Measurements from ENCODE around the gene CACNA1G. TPM values are rescaled to one million over a fixed set of nuclear protein-coding genes. Genes with fewer than 3 reads are reported as not detected.
A peak's percentile ranks its signal among the peaks of the same experiment; 100 is the strongest.

The CACNA1G gene
- total and polyA plus RNA-seq, 9 donors = 4.6 to 16.3 (median 8.3) TPM

GRCh38 chr17:50548831-50549230 lies 11.7 kb upstream of the CACNA1G start:
- Histone ChIP-seq H3K36me3 (ENCODE audit: control insufficient read depth, insufficient read depth, low read length) (peaks cover 15% of the 10 kb centered on the region), H3K9me3 (replicated peaks; ENCODE audit: control insufficient read depth, low read depth, low read length) (no peaks in the 10 kb centered on the region)
- 84% methylated on average over 13 of the region's 18 CpGs for WGBS (ENCODE audit: insufficient coverage)

GRCh38 chr17:50549256-50549941 lies 11.1 kb upstream of the CACNA1G start:
- peaks cover 37% of the 10 kb centered on the region for H3K4me1 ChIP-seq (ENCODE audit: control insufficient read depth, insufficient read depth, low read length)
- peaks cover 2% of the 10 kb centered on the region for H3K27me3 ChIP-seq (ENCODE audit: control insufficient read depth, insufficient read depth, low read length)
- H3K4me3 ChIP-seq (ENCODE audit: low read length) = no peak overlapping the region
- H3K9me3 ChIP-seq (replicated peaks; ENCODE audit: control insufficient read depth, low read depth, low read length) = no peaks in the 10 kb centered on the region
- H3K36me3 ChIP-seq (ENCODE audit: control insufficient read depth, insufficient read depth, low read length) = peaks cover 16% of the 10 kb centered on the region
- peak; percentile 46 for DNase-seq
- WGBS (ENCODE audit: insufficient coverage) = 77% methylated on average over 19 of the region's 19 CpGs
- no peak overlapping the region for H3K27ac ChIP-seq (ENCODE audit: low read length)

More at GRCh38 chr17:50548831-50549230, 11.7 kb upstream of the CACNA1G start:
- Histone ChIP-seq H3K27me3 (ENCODE audit: control insufficient read depth, insufficient read depth, low read length) (peaks cover 2% of the 10 kb centered on the region), H3K4me1 (ENCODE audit: control insufficient read depth, insufficient read depth, low read length) (peaks cover 37% of the 10 kb centered on the region), H3K27ac (ENCODE audit: low read length) (no peak overlapping the region), H3K4me3 (ENCODE audit: low read length) (no peak overlapping the region)
- no peak for DNase-seq

GRCh38 chr17:50549969-50550368 lies 10.5 kb upstream of the CACNA1G start:
- H3K4me1 ChIP-seq (ENCODE audit: control insufficient read depth, insufficient read depth, low read length) = peaks cover 37% of the 10 kb centered on the region
- DNase-seq = no peak
- H3K27ac ChIP-seq (ENCODE audit: low read length) = no peak overlapping the region
- H3K36me3 ChIP-seq (ENCODE audit: control insufficient read depth, insufficient read depth, low read length) = peaks cover 21% of the 10 kb centered on the region
- H3K9me3 ChIP-seq (replicated peaks; ENCODE audit: control insufficient read depth, low read depth, low read length) = no peaks in the 10 kb centered on the region
- 78% methylated on average over 9 of the region's 11 CpGs for WGBS (ENCODE audit: insufficient coverage)
- H3K4me3 ChIP-seq (ENCODE audit: low read length) = no peak overlapping the region
- H3K27me3 ChIP-seq (ENCODE audit: control insufficient read depth, insufficient read depth, low read length) = peaks cover 2% of the 10 kb centered on the region

- Histone ChIP-seq H3K27me3 (ENCODE audit: control insufficient read depth, insufficient read depth, low read length) (peaks cover under 1% of the 10 kb centered on the region), H3K9me3 (replicated peaks; ENCODE audit: control insufficient read depth, low read depth, low read length) (no peaks in the 10 kb centered on the region), H3K4me3 (ENCODE audit: low read length) (no peak overlapping the region), H3K4me1 (ENCODE audit: control insufficient read depth, insufficient read depth, low read length) (peaks cover 43% of the 10 kb centered on the region), H3K36me3 (ENCODE audit: control insufficient read depth, insufficient read depth, low read length) (peaks cover 29% of the 10 kb centered on the region), H3K27ac (ENCODE audit: low read length) (no peak overlapping the region)
- peak; percentile 94 for DNase-seq
- WGBS (ENCODE audit: insufficient coverage) = 40% methylated on average over 26 of the region's 32 CpGs
Measured at GRCh38 chr17:50550661-50551432, 9.7 kb upstream of the CACNA1G start.

DNA sequence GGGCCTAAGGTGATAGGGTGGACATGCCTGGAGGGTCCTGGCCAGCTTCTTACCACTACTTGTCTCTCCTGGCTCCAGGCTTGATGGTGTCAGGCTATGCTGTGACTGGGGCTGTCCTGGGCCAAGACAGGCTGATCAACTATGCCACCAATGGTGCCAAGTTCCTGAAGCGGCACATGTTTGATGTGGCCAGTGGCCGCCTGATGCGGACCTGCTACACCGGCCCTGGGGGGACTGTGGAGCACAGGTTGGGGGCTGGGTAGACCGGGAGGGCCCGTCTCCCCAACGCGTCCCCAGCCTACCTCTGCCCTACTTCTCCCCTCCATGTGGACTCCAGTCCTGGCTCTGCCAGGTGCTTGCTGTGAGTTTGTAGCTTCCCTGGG lies 9.1 kb upstream of the CACNA1G start:
- Histone ChIP-seq H3K4me1 (ENCODE audit: control insufficient read depth, insufficient read depth, low read length) (peaks cover 48% of the 10 kb centered on the region), H3K27me3 (ENCODE audit: control insufficient read depth, insufficient read depth, low read length) (peaks cover 4% of the 10 kb centered on the region), H3K4me3 (ENCODE audit: low read length) (no peak overlapping the region), H3K36me3 (ENCODE audit: control insufficient read depth, insufficient read depth, low read length) (peaks cover 30% of the 10 kb centered on the region), H3K27ac (ENCODE audit: low read length) (no peak overlapping the region), H3K9me3 (replicated peaks; ENCODE audit: control insufficient read depth, low read depth, low read length) (no peaks in the 10 kb centered on the region)
- WGBS (ENCODE audit: insufficient coverage) = no CpG with 5 or more reads among the region's 8 CpGs
- DNase-seq = no peak

DNA sequence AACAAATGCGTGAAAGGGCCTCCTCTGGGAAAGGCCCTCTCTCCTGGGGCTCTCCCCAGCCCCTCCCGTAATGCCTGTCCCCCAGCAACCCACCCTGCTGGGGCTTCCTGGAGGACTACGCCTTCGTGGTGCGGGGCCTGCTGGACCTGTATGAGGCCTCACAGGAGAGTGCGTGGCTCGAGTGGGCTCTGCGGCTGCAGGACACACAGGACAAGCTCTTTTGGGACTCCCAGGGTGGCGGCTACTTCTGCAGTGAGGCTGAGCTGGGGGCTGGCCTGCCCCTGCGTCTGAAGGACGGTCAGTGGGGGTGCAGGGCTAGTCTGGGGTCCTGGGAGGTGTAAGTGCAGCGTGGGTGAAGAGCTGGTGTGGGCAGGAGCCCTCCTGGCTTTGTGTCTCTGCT lies 8.6 kb upstream of the CACNA1G start:
- DNase-seq = no peak
- Histone ChIP-seq H3K27ac (ENCODE audit: low read length) (no peak overlapping the region), H3K4me1 (ENCODE audit: control insufficient read depth, insufficient read depth, low read length) (peaks cover 49% of the 10 kb centered on the region), H3K36me3 (ENCODE audit: control insufficient read depth, insufficient read depth, low read length) (peaks cover 30% of the 10 kb centered on the region), H3K27me3 (ENCODE audit: control insufficient read depth, insufficient read depth, low read length) (peaks cover 6% of the 10 kb centered on the region), H3K4me3 (ENCODE audit: low read length) (no peak overlapping the region), H3K9me3 (replicated peaks; ENCODE audit: control insufficient read depth, low read depth, low read length) (no peaks in the 10 kb centered on the region)
- WGBS (ENCODE audit: insufficient coverage) = 94% methylated on average over 8 of the region's 12 CpGs

DNA sequence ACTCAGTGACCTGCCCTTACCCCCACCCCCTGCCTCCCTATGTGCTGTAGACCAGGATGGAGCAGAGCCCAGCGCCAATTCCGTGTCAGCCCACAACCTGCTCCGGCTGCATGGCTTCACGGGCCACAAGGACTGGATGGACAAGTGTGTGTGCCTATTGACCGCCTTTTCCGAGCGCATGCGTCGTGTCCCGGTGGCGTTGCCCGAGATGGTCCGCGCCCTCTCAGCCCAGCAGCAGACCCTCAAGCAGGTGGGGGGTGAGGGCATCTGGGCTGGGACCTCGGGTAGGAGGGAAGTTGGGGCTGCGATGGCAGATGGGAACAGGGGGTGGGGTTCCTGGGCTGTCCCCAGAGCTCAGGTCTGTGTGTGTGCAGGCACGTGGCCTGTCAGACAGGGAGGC lies 6.3 kb upstream of the CACNA1G start:
- Histone ChIP-seq H3K27me3 (ENCODE audit: control insufficient read depth, insufficient read depth, low read length) (peaks cover 28% of the 10 kb centered on the region), H3K27ac (ENCODE audit: low read length) (no peak overlapping the region), H3K4me3 (ENCODE audit: low read length) (no peak overlapping the region), H3K9me3 (replicated peaks; ENCODE audit: control insufficient read depth, low read depth, low read length) (no peaks in the 10 kb centered on the region), H3K36me3 (ENCODE audit: control insufficient read depth, insufficient read depth, low read length) (peaks cover 28% of the 10 kb centered on the region), H3K4me1 (ENCODE audit: control insufficient read depth, insufficient read depth, low read length) (peaks cover 47% of the 10 kb centered on the region)
- 86% methylated on average over 10 of the region's 17 CpGs for WGBS (ENCODE audit: insufficient coverage)
- DNase-seq = no peak

DNA sequence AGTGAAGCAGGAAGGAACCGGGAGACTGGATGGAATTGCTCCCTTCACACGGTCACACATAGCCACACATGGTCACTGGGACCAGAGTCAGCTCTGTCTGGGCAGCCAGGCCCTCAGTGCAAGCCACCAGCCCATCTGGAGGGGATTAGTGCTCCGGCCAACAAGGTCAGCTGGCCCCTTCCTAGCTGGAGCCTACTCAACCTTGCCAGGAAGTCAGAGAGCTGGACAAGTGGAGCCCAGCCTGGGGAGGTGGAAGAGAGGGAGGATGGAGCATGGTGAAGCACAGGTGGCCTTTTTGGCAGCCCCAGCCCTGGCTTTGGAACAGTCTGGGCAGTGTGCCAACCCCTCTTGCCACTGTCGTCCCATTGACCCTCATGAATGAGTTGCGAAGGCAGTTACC lies 3.7 kb upstream of the CACNA1G start:
- Histone ChIP-seq H3K4me3 (ENCODE audit: low read length) (no peak overlapping the region), H3K4me1 (ENCODE audit: control insufficient read depth, insufficient read depth, low read length) (peaks cover 51% of the 10 kb centered on the region), H3K36me3 (ENCODE audit: control insufficient read depth, insufficient read depth, low read length) (peaks cover 16% of the 10 kb centered on the region), H3K27ac (ENCODE audit: low read length) (peak overlapping the region; percentile 5), H3K27me3 (ENCODE audit: control insufficient read depth, insufficient read depth, low read length) (peaks cover 49% of the 10 kb centered on the region), H3K9me3 (replicated peaks; ENCODE audit: control insufficient read depth, low read depth, low read length) (no peaks in the 10 kb centered on the region)
- peak; percentile 87 for DNase-seq
- 20% methylated on average over 3 of the region's 5 CpGs for WGBS (ENCODE audit: insufficient coverage)

DNA sequence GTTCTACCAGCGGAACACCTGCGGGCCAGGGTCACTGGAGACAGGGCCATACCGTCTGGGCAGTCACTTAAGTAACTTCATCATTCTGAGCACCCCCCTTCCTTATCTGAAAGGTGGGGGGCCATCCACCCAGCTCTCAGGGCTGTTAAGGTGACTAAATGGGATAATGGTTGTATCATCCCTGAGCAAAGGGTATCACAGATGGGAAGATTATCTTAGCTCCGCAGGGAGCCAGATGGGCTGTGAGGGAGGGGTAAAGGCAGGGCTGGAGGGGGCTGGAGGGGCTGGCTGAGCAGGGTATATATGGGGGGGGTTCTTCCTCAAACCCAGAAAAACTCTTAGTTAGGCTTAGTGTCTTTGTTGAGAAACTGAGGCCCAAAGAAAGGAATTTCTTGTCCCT lies 2.9 kb upstream of the CACNA1G start:
- Histone ChIP-seq H3K9me3 (replicated peaks; ENCODE audit: control insufficient read depth, low read depth, low read length) (no peaks in the 10 kb centered on the region), H3K27me3 (ENCODE audit: control insufficient read depth, insufficient read depth, low read length) (peaks cover 57% of the 10 kb centered on the region), H3K4me3 (ENCODE audit: low read length) (no peak overlapping the region), H3K27ac (ENCODE audit: low read length) (no peak overlapping the region), H3K36me3 (ENCODE audit: control insufficient read depth, insufficient read depth, low read length) (peaks cover 15% of the 10 kb centered on the region), H3K4me1 (ENCODE audit: control insufficient read depth, insufficient read depth, low read length) (peaks cover 58% of the 10 kb centered on the region)
- no peak for DNase-seq
- 100% methylated on average over 1 of the region's 4 CpGs for WGBS (ENCODE audit: insufficient coverage)

DNA sequence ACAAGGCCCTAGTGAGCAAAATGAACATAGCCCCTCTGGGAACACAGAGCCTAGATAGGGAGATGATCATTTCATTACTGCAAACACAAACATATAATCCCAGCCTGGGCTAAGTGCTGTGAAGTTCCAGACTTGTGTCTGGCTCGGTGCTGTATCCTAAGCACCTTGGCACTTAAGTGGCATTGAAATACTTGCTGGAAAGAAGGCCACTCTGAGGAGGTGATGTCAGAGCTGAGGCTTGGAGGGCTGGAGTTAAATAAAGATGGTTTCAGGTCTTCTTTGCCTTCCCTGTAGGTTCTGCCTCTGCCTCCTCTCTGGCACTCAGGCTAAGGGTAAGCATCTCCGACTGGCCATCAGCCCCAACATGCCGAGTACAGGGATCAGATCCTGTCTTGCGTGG lies 2.4 kb upstream of the CACNA1G start:
- 26% methylated on average over 3 of the region's 4 CpGs for WGBS (ENCODE audit: insufficient coverage)

More for the DNA sequence above, 2.4 kb upstream of the CACNA1G start:
- no peak overlapping the region for H3K27ac ChIP-seq (ENCODE audit: low read length)
- no peak for DNase-seq
- no peak overlapping the region for H3K4me3 ChIP-seq (ENCODE audit: low read length)
- H3K27me3 ChIP-seq (ENCODE audit: control insufficient read depth, insufficient read depth, low read length) = peaks cover 62% of the 10 kb centered on the region
- H3K9me3 ChIP-seq (replicated peaks; ENCODE audit: control insufficient read depth, low read depth, low read length) = no peaks in the 10 kb centered on the region
- peaks cover 15% of the 10 kb centered on the region for H3K36me3 ChIP-seq (ENCODE audit: control insufficient read depth, insufficient read depth, low read length)
- peaks cover 62% of the 10 kb centered on the region for H3K4me1 ChIP-seq (ENCODE audit: control insufficient read depth, insufficient read depth, low read length)

Data from muscle of leg (tissue), 11 donors.